Renal cortical epithelial cell (primary cell): Measurements from ENCODE around the gene PRDM16. TPM values are rescaled to one million over a fixed set of nuclear protein-coding genes. Genes with fewer than 3 reads are reported as not detected.

Source experiments
- total RNA-seq: library from RNA; depleted of rRNA; stranded (reverse); fragments of >200 nt; gene quantifications from 2 replicates; pipeline ENCODE4 v1.2.3, GENCODE V29; 2014

The PRDM16 gene
- total RNA-seq, 1 donor from 2014 or later = 0.94 TPM

Other genes with a start within 250 kb of the PRDM16 start
- gene ACTRT2, start 47.7 kb upstream of the PRDM16 start, total RNA-seq = not detected in 2 replicates